WTC11 (cell line): Measurements from ENCODE around the gene ADAM12. TPM values are rescaled to one million over a fixed set of nuclear protein-coding genes. Genes with fewer than 3 reads are reported as not detected.

ENCODE experiments used
- ATAC-seq: fragments of 200-7000 bp; cut with Tn5 transposase; 2 replicates; pipeline ENCODE4 v1.10.0; 2021; ENCODE audit warnings: mild to moderate bottlenecking, moderate library complexity
- CTCF ChIA-PET: fragments of 300-600 bp; sonication (Branson Sonifier 250); formaldehyde crosslinking; loops from one replicate; lab custom pipeline; 2021; ENCODE audit warnings: antibody characterized with exemption; lab: Charles Lee
- POLR2A ChIA-PET: fragments of 350-600 bp; sonication (Branson Sonifier 250); formaldehyde crosslinking; loops from one replicate; lab custom pipeline; 2021; ENCODE audit warnings: antibody characterized with exemption; lab: Charles Lee
- DNase-seq: peaks from one replicate; pipeline ENCODE4 v3.0.0; 2021; ENCODE audit warnings: low spot score
- H3K27ac Mint-ChIP-seq: 2 replicates; pipeline ENCODE4 v1.8.0; 2021; ENCODE audit warnings: mixed read lengths
- H3K27me3 Mint-ChIP-seq: 2 replicates; pipeline ENCODE4 v1.8.0; 2021; ENCODE audit warnings: low read depth, mild to moderate bottlenecking, moderate library complexity, mixed read lengths
- H3K36me3 Mint-ChIP-seq: 2 replicates; pipeline ENCODE4 v1.8.0; 2021; ENCODE audit warnings: mixed read lengths
- H3K4me1 Mint-ChIP-seq: 2 replicates; pipeline ENCODE4 v1.8.0; 2022; ENCODE audit warnings: mixed read lengths
- H3K4me3 Mint-ChIP-seq: 2 replicates; pipeline ENCODE4 v1.8.0; 2021; ENCODE audit warnings: mild to moderate bottlenecking, moderate library complexity, mixed read lengths
- H3K9me3 Mint-ChIP-seq: 2 replicates; pipeline ENCODE4 v1.8.0; 2021; ENCODE audit warnings: mixed read lengths
- ATF2 ChIP-seq: sonication (generic); formaldehyde crosslinking; IDR thresholded peaks from 2 replicates; pipeline ENCODE4 v1.8.1; 2022; ENCODE audit warnings: low read depth, missing genetic modification reagents, borderline replicate concordance
- ATF6 ChIP-seq: sonication (generic); formaldehyde crosslinking; IDR thresholded peaks from 2 replicates; pipeline ENCODE4 v1.8.1; 2023; ENCODE audit warnings: mild to moderate bottlenecking, missing genetic modification reagents
- ESRRA ChIP-seq: sonication (generic); formaldehyde crosslinking; IDR thresholded peaks from 2 replicates; pipeline ENCODE4 v1.8.1; 2022; ENCODE audit warnings: mild to moderate bottlenecking, missing genetic modification reagents, borderline replicate concordance
- FOXK1 ChIP-seq: sonication (generic); formaldehyde crosslinking; IDR thresholded peaks from 2 replicates; pipeline ENCODE4 v1.8.0; 2022; ENCODE audit warnings: mild to moderate bottlenecking, moderate library complexity, missing genetic modification reagents
- GABPB1 ChIP-seq: sonication (generic); formaldehyde crosslinking; IDR thresholded peaks from 2 replicates; pipeline ENCODE4 v1.8.1; 2023; ENCODE audit warnings: mild to moderate bottlenecking, missing genetic modification reagents
- GRHL2 ChIP-seq: fragments of 250-450 bp; sonication (Bioruptor Pico); IDR thresholded peaks from 2 replicates; pipeline ENCODE4 v1.8.0; 2022; ENCODE audit warnings: mild to moderate bottlenecking, moderate library complexity; ENCODE audit not compliant: insufficient replicate concordance, severe bottlenecking
- IRF2 ChIP-seq: sonication (generic); formaldehyde crosslinking; IDR thresholded peaks from 2 replicates; pipeline ENCODE4 v1.8.0; 2022; ENCODE audit warnings: low read depth, missing genetic modification reagents, borderline replicate concordance
- JAZF1 ChIP-seq: fragments of 250-450 bp; sonication (Bioruptor Pico); IDR thresholded peaks from 2 replicates; pipeline ENCODE4 v1.9.0; 2021; ENCODE audit warnings: moderate library complexity, mild to moderate bottlenecking, inconsistent platforms
- KAT7 ChIP-seq: sonication (generic); formaldehyde crosslinking; IDR thresholded peaks from 2 replicates; pipeline ENCODE4 v1.8.1; 2023; ENCODE audit warnings: missing genetic modification reagents, mild to moderate bottlenecking, borderline replicate concordance
- MAX ChIP-seq: sonication (generic); formaldehyde crosslinking; IDR thresholded peaks from 2 replicates; pipeline ENCODE4 v1.8.0; 2022; ENCODE audit warnings: mild to moderate bottlenecking, missing genetic modification reagents
- MYBL2 ChIP-seq: sonication (generic); formaldehyde crosslinking; IDR thresholded peaks from 2 replicates; pipeline ENCODE4 v1.8.1; 2023; ENCODE audit warnings: mild to moderate bottlenecking, moderate library complexity, missing genetic modification reagents
- NR1H2 ChIP-seq: sonication (generic); formaldehyde crosslinking; IDR thresholded peaks from 2 replicates; pipeline ENCODE4 v1.9.0; 2021; ENCODE audit warnings: mild to moderate bottlenecking, moderate library complexity, missing genetic modification reagents
- NR2C2 ChIP-seq: sonication (generic); formaldehyde crosslinking; IDR thresholded peaks from 2 replicates; pipeline ENCODE4 v1.8.0; 2022; ENCODE audit warnings: mild to moderate bottlenecking, missing genetic modification reagents
- PRRX2 ChIP-seq: fragments of 250-450 bp; sonication (Bioruptor Pico); IDR thresholded peaks from 2 replicates; pipeline ENCODE4 v1.8.0; 2021; ENCODE audit warnings: mild to moderate bottlenecking
- RELA ChIP-seq: sonication (generic); formaldehyde crosslinking; IDR thresholded peaks from 2 replicates; pipeline ENCODE4 v1.8.1; 2022; ENCODE audit warnings: missing genetic modification reagents, mild to moderate bottlenecking, borderline replicate concordance
- RORB ChIP-seq: fragments of 250-450 bp; sonication (Bioruptor Pico); IDR thresholded peaks from 2 replicates; pipeline ENCODE4 v1.9.0; 2021; ENCODE audit warnings: mild to moderate bottlenecking
- SMAD4 ChIP-seq: sonication (generic); formaldehyde crosslinking; IDR thresholded peaks from 2 replicates; pipeline ENCODE4 v1.8.0; 2022; ENCODE audit warnings: mild to moderate bottlenecking, missing genetic modification reagents
- TCF7 ChIP-seq: sonication (generic); formaldehyde crosslinking; IDR thresholded peaks from 2 replicates; pipeline ENCODE4 v1.8.0; 2022; ENCODE audit warnings: mild to moderate bottlenecking, low read depth, missing genetic modification reagents, moderate library complexity
- TEAD1 ChIP-seq: sonication (generic); formaldehyde crosslinking; IDR thresholded peaks from 2 replicates; pipeline ENCODE4 v1.8.0; 2022; ENCODE audit warnings: mild to moderate bottlenecking, missing genetic modification reagents
- TEAD4 ChIP-seq: sonication (generic); formaldehyde crosslinking; IDR thresholded peaks from 2 replicates; pipeline ENCODE4 v1.8.0; 2022; ENCODE audit warnings: mild to moderate bottlenecking, missing genetic modification reagents
- TP53 ChIP-seq: sonication (generic); formaldehyde crosslinking; IDR thresholded peaks from 2 replicates; pipeline ENCODE4 v1.8.1; 2023; ENCODE audit warnings: mild to moderate bottlenecking, missing genetic modification reagents
- ZBTB21 ChIP-seq: sonication (generic); formaldehyde crosslinking; IDR thresholded peaks from 2 replicates; pipeline ENCODE4 v1.8.1; 2023; ENCODE audit warnings: mild to moderate bottlenecking, missing genetic modification reagents, borderline replicate concordance
- ZMAT4 ChIP-seq: fragments of 250-450 bp; sonication (Bioruptor Pico); IDR thresholded peaks from 2 replicates; pipeline ENCODE4 v1.9.0; 2021; ENCODE audit warnings: mild to moderate bottlenecking
- ZNF121 ChIP-seq: sonication (generic); formaldehyde crosslinking; IDR thresholded peaks from 2 replicates; pipeline ENCODE4 v1.8.0; 2023; ENCODE audit warnings: missing genetic modification reagents
- ZNF263 ChIP-seq: sonication (generic); formaldehyde crosslinking; IDR thresholded peaks from 2 replicates; pipeline ENCODE4 v1.8.1; 2022; ENCODE audit warnings: low read depth, mild to moderate bottlenecking, moderate library complexity, missing genetic modification reagents
- ZNF281 ChIP-seq: sonication (generic); formaldehyde crosslinking; IDR thresholded peaks from 2 replicates; pipeline ENCODE4 v1.8.0; 2023; ENCODE audit warnings: mild to moderate bottlenecking, missing genetic modification reagents
- ZNF317 ChIP-seq: sonication (generic); formaldehyde crosslinking; IDR thresholded peaks from 2 replicates; pipeline ENCODE4 v1.8.1; 2023; ENCODE audit warnings: low read depth, mild to moderate bottlenecking, moderate library complexity, missing genetic modification reagents, borderline replicate concordance
- ZNF512 ChIP-seq: sonication (generic); formaldehyde crosslinking; IDR thresholded peaks from 2 replicates; pipeline ENCODE4 v1.8.1; 2022; ENCODE audit warnings: missing genetic modification reagents, borderline replicate concordance
- ZSCAN18 ChIP-seq: fragments of 250-450 bp; sonication (Bioruptor Pico); IDR thresholded peaks from 2 replicates; pipeline ENCODE4 v2.1.2; 2022; ENCODE audit warnings: mild to moderate bottlenecking, moderate library complexity
- total RNA-seq: library from RNA; stranded (reverse); gene quantifications from 3 replicates; pipeline ENCODE4 v1.2.3, GENCODE V29; 2021

ADAM12 gene
- total RNA-seq, 1 experiment from 2014 or later, result 0.22 TPM

- no peak overlapping the region for H3K27ac Mint-ChIP-seq
- TF ChIP-seq ZBTB21 (no peak), IRF2 (CRISPR knock-in tag) (no peak), FOXK1 (CRISPR knock-in tag) (no peak), TCF7 (no peak), NR1H2 (CRISPR knock-in tag) (no peak), GRHL2 (CRISPR knock-in tag) (no peak), ZSCAN18 (CRISPR knock-in tag) (no peak), MYBL2 (CRISPR knock-in tag) (no peak), TEAD4 (no peak), SMAD4 (CRISPR knock-in tag) (no peak), PRRX2 (CRISPR knock-in tag) (no peak), KAT7 (no peak)
- POLR2A ChIA-PET, result no interaction called here
- H3K9me3 Mint-ChIP-seq, result peaks cover 40% of the 10 kb centered on the region
- peaks cover 3% of the 10 kb centered on the region; the same call in 1 of the 2 replicates for H3K4me1 Mint-ChIP-seq
- H3K4me3 Mint-ChIP-seq, result no peak overlapping the region
- ATAC-seq, result no peak
- DNase-seq, result no peak
- peaks cover 28% of the 10 kb centered on the region for H3K36me3 Mint-ChIP-seq
- H3K27me3 Mint-ChIP-seq, result no peaks in the 10 kb centered on the region
- CTCF ChIA-PET, result interaction anchor here (0.8 kb wide), 1 partner anchor 15 kb away, joined by 3 read pairs; no protein-coding TSS in a partner anchor
These were observed 241.5 kb downstream of the ADAM12 start for GRCh38 chr10:126146771-126147170.

- H3K4me1 Mint-ChIP-seq, result no peaks in the 10 kb centered on the region
- H3K9me3 Mint-ChIP-seq, result peaks cover 37% of the 10 kb centered on the region
- H3K4me3 Mint-ChIP-seq, result no peak overlapping the region
- POLR2A ChIA-PET, result no interaction called here
- no peak overlapping the region for H3K27ac Mint-ChIP-seq
- H3K27me3 Mint-ChIP-seq, result no peaks in the 10 kb centered on the region
- CTCF ChIA-PET, result no interaction called here
- DNase-seq (no peak), ATAC-seq (no peak)
- peaks cover 15% of the 10 kb centered on the region for H3K36me3 Mint-ChIP-seq
- TF ChIP-seq GABPB1 (CRISPR knock-in tag), result no peak
- no peak for TF ChIP-seq ATF2
- no peak for TF ChIP-seq ZNF317 (CRISPR knock-in tag)
- no peak for TF ChIP-seq JAZF1
- TF ChIP-seq RELA (CRISPR knock-in tag), result no peak
- TF ChIP-seq TEAD1, result no peak
- no peak for TF ChIP-seq ZNF263
- no peak for TF ChIP-seq FOXK1 (CRISPR knock-in tag)
- no peak for TF ChIP-seq ZNF281 (CRISPR knock-in tag)
- TF ChIP-seq ZMAT4, result no peak
- TF ChIP-seq ESRRA (CRISPR knock-in tag), result no peak
- no peak for TF ChIP-seq ZNF512 (CRISPR knock-in tag)
- no peak for TF ChIP-seq NR2C2 (CRISPR knock-in tag)
- no peak for TF ChIP-seq ATF6 (CRISPR knock-in tag)
- no peak for TF ChIP-seq RORB (CRISPR knock-in tag)
- no peak for TF ChIP-seq IRF2 (CRISPR knock-in tag)
- no peak for TF ChIP-seq MAX (CRISPR knock-in tag)
- no peak for TF ChIP-seq TP53
- no peak for TF ChIP-seq ZNF121 (CRISPR knock-in tag)
These were observed 245.2 kb downstream of the ADAM12 start for GRCh38 chr10:126143117-126143516.
